HG03521 (cell line): ENCODE measurements around the gene C4orf50.

ENCODE experiments used
- ATAC-seq: cut with Tn5 transposase; IDR thresholded peaks from one replicate; pipeline ENCODE4 v1.9.1; 2021; ENCODE audit warnings: mild to moderate bottlenecking, moderate library complexity; ENCODE audit not compliant: unreplicated experiment

The C4orf50 gene

DNA sequence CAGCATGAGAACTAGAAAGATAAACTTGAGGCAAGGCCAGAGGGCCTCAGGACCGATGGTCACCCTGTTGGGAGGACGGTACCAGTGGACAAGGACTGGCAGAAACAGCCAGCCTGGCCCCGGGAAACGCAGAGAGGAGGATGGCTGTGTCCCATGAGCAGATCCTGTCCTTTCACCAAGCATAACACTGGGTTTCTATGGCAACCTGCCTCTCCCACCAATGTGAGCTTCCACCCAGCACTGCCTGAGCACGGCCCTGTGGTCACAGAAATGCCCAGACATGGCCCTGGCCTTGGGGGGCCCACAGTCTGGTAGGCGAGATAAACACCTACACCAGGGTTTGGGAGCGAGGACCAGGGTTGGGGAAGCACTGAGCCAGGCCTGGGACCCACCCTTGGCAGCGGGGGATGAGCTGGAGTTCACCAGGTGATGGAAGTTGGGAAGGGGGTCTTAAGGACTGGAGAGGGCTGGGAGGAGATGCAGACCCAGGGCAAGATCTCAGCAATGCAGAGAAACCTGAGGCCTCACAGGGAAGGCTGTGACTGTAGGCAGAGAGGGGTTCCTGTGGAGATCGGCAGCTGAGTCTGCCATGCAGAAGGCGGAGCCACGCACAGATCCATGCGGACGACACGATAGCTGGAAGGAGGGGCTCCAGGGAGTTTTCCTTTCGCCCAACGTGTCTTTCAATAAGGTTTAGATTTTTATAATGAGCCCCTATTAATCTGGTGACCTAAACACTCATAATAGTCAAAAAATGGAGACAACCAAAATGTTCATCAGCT lies 92.6 kb downstream of the C4orf50 start:
- ATAC-seq, result no peak

DNA sequence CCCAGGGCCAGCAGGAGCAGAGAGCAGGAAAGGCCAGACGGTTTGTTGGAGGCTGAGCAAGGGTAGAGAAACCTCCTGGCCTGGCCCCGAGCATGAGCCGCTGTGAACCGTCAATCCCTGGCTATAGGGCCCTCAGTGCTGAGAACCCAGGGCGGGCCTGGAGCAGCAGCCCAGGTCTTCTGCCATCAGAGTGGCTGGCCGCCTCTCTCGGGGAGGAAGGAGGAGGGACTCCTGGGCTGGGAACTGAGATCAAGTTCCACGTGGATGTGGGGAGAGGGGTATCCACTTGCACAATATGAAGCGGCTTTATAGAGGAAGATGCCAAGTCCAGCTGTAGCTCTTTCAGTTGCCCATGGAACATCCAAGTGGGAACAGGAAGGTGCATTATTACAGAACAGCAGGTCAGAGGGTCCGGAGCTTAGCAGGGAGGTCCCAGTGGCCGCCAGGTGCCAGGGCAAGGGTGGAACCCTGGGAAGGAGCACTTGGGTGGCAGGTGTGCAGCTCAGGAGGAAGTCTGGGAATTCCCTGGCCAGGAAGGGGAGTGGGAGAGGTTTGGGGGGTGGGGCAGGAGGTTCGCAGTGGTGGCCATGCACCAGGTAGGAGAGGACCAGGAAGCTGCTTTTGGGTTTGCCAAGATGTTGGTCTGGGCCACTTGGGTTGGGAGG lies 93.6 kb downstream of the C4orf50 start:
- no peak for ATAC-seq

DNA sequence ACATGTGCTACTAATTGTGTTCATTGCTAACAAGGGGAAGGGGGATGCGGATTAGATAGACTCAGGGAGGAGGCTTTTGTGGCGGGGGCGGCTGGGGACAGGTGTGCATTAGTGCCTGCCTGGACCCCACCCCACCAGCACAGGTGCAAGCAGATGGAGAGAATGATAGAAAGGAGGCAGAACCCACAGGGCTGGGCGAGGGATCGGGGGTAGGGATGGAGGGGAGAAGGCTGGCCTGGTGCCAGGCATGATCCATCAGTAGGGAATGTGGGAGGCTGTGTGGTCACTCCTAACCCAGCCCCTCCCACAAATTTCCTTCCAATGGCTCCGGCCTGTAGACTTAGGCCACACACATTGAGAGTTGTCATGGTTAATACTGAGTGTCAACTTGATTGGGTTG lies 94.9 kb downstream of the C4orf50 start:
- ATAC-seq, result no peak

DNA sequence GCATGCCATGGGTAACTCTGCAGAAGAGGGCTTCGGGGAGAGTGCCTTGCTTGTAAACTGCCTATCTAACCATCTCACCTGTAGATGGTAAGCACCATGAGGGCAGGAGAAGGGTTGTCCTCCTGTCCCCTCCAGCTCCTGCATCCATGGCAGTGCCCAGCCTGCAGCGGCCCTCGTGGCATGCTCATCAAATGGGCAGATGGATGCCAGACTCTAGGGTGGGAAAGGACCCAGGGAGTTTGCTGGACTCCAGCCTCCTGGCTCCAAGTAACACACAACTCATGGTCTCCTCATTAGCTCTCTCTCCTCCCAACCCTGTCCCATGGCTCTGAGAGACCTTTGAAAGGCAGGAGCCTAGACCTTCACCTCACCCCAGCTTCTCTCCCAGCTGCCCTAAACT lies 95.7 kb downstream of the C4orf50 start:
- no peak for ATAC-seq

DNA sequence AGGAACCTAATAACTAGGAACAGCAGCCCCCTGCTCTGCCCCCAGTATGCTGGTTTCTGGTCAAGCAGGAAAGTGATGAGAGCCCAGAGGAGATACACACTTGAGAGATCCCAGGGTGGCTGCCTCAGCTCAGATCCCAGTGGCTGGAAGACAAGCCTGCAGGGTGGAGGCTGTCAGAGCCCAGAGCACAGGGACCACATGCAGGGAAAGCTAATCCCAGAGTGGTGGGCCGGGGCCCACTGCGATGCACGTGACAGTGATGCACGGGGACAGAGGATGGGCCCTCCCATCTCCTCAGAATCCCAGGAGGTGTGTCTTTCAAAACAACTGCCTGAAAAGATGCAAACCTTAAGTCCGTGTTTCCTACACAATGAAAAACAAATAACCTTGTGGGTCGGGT lies 96.2 kb downstream of the C4orf50 start:
- no peak for ATAC-seq

DNA sequence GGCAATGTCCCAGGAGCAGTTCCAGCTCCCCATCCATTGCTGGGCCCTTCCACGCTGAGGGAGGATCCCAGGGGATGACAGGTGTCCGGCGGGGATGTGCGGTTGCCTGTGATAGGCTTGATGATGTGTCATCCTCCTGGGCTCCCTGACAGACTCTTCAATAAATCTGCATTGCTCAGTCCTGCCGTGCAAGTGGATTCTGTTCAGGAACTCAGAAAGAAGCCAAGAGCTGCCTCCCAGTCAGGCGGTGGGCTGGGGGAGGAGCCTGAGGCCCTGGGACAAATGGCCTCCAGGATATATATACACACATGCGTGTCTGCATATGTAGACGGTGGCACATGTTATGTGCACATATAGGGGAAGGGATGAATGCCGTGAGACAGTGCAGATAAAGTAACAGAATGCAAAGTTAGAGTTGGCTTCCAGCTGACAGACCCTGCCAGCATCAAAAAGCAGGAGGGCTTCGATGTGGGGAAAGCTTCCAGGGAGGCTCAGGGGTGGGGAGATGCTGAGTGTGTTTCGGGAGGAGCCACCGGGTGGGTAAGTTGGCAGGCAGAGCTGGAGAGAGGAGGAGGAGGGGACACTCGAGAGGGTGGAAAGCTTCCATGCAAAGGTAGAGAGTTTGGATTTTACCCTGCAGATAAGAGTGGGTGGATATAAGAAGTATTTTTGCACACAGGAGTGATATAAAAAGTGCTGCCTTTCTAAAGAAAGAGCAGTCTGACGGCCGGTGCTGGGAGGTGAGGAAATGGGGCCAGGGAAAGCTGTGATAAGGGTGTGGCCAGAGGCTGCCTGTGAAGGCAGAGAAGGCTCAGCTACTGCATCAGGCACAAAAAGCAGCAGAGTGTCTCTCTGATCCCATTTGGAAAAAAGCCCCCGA lies 96.9 kb downstream of the C4orf50 start:
- ATAC-seq, result no peak

DNA sequence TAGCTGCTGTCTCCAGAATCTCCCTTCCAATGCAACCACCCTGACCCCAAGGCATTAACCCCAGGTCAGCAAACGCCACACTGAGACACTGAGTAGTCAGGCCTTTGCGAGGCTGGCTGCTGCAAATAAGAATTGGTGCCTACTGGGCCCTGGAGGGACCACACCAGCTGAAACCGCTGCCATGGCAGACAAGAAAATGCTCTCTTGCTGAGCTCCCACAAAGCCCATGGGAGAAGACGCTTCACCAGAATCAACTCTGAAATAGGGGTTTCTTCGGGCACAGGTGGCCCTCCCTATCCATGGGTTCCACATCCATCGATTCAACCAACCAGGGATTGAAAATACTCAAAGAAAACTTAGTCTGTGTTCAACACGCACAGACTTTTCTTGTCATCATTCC lies 98.7 kb downstream of the C4orf50 start:
- ATAC-seq, result no peak

DNA sequence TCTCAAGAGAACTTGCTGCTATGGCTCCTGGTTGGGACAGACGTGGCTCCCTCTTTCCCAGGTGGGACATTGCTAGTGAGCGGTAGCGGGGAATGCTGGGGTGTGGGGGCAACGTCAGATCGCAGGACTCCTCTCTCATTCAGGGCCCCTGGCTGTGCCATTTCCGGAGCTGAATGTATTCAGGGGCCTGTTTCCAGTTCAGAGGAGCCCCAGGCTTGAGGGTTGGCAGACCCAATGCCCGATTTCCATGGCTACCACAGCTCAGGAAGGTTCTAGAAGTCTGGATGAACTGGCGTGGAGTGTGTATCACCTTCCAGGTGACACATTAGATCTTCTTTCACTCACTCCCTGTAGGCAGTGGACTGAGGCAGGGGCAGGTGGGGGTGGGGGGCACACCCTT lies 99.2 kb downstream of the C4orf50 start:
- ATAC-seq, result no peak

DNA sequence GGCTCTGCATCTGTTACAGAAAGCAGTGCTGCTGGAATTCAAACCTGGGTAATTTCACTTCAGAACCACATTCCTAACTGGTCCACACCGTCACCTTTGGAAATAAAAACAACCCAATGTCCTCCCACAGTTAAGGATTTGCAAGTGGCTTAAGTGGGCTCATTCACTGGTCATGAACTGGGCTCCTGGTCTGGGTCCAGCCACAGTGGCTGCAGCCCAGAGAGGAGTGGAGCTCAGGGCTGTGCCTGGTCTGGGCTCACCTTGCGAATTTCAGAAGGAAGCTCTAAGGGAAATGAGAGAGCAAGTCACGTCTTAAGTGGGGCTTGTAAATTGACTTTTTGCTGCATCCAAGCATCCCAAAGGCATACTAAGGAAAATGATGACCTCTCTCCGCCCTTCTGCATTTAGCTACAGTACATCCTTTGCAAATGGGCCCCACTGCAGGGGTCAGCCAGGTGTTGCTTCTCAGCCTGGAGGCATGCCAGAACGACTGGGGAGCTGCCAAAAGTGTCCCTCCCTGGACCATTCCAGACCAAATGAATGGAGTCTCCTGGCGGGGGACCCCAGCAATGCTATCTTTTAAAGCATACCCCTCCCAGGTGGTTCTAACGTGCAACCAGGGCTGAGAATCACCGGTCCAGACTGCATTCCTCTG lies 99.8 kb downstream of the C4orf50 start:
- no peak for ATAC-seq

DNA sequence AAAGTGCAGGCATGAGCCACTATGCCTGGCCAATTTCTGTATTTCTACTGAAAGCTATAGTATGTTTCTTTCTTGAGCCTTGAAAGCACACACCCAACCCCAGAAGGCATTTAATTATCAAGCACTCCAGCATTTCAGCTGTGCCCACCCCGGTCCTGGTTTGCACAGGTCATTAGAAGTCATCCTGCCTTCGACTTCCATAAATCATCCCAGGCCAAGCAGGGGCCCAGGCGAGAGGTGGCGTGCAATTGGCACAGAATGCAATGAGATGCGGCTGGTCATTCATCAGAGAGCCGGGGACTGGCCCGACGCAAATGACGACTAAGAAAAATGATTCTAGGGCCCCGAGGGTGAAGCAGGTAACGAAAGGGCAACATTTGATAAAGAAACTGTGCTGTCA lies 100.6 kb downstream of the C4orf50 start:
- ATAC-seq, result no peak

DNA sequence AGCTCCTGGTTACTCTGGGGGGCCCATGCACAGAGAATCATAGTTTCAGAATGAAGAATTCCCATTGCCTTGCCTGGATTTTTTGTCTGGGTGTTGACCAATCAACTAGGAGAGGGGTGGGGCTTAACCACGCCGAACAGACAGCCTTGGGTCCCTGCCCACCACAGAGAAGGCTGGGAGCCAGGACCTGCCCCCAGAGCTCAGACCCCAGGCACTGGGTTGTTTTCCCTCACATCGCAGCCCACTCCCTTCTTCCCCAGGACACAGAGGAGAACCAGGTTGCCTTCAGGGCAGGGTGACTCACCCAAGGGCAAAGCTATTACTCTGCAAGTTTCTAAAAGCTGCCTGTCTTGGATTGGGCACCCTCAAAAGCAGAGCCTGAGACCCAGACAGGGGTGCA lies 102.0 kb downstream of the C4orf50 start:
- ATAC-seq, result no peak

DNA sequence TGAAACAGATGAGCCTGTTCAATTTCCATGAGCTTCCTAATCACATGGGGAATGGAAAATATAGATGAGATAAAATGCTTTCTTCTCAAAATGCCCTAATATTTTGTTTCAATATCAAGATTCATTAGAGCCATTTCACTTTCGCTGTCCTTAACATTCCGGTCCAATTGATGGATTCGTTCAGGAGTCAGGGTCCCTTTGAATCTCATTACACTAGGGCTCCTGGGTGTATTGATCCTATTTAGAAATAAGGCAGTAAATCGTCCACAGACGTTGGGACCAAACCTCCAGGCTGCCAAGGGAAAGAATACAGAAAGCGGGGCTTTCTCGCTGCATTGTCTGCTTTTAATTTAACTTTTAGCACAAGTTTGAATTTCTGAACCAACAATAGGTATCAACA lies 104.8 kb downstream of the C4orf50 start:
- ATAC-seq, result no peak

DNA sequence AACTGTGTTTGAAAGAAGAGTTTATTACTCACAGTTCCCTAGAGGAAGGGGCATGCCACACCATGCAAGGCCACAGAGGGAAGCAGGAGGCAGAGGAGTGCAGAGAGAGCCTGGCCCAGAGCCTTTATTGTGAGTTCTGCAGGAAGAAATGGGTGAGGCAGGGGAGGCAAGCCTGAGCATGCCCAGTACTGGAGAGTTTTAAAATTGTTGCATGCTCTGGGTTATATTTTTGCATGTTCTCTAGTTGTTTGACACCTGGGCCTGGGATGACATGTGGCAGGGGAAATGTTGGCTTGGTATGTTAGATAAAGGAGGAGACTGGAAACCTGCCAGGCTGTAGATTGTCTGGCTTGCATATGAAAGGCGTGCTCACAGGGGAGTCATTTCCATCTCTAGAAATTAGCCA lies 105.6 kb downstream of the C4orf50 start:
- ATAC-seq, result no peak

DNA sequence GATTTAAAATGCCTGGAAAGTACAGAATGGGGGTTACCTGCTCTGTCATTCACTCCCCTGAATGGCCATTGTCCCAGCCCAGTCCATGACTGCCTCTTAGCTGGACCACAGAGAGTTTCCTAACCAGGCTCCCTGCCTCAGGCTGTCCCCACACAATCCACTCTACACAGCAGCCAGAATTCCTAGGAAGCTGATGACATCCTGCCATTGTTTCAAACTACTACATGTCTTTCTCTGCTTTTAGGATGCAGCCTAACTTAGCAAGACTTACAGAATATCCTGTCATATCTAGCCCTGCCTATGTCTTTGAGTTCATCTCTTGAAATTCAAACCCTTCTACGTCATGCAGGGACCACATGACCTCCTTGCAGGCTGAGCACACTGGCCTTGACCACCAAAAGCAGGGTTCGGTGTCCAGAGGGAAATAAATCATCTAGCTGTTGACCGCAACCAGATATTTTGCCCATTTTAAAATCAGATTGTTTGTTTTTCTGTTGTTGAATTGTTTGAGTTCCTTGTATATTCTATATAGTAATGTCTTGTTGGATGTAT lies 109.3 kb downstream of the C4orf50 start:
- no peak for ATAC-seq

DNA sequence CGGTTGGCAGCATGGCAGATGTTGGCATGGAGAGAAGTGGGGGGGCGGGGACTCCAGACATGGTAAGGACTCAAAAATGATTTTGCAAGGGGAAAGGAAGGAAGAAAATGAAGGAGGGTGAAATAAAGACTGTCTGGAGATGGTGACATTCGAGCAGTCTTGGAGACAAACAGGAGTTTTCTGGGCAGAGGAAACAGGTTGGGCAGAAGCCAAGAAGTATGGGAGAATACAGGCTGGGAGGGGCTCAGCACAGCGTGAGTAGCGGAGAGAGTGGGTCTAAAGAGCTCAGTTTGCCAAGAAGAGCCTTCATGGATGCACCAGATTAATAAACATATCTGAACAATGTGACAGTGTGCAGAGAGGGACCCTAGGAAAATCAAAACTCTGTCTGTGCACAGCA lies 112.0 kb downstream of the C4orf50 start:
- ATAC-seq, result no peak

DNA sequence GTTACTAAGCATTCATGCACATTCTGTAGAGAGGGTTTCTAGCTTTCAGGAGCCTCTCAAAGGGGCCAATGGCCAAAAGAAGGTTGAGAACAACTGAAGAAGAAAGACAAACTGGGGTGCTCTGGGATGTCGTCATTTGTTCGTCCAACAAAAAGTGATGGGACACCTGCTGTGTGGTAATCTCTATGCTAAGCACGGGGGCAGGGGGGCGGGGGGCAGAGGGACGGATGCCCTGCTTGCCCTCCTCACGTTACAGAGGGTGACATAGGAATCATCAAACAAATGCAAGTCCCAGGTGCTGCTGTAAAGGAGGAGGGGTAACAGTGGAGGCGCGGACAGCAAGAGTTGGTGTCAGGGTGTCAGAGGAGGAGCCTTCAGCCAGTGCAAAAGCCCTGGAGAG lies 112.5 kb downstream of the C4orf50 start:
- no peak for ATAC-seq

DNA sequence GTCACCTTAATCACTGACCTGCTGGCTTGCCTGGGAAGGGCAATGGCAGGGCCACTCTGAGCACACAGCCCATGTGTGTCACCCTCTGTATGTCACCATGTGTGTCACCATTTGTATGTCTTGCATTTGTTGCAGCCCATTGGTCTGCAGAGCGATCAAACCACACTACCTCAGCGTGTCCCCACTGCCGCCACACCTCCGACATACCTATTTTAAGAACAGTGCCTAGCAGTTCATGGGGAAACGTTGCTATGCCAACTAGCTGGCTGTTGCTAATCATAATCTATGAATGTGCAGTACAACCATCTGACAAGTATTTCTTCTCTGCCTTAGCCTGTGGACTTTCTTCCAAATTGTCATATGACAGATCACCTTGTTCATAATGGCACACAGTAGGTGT lies 117.4 kb downstream of the C4orf50 start:
- ATAC-seq, result no peak

DNA sequence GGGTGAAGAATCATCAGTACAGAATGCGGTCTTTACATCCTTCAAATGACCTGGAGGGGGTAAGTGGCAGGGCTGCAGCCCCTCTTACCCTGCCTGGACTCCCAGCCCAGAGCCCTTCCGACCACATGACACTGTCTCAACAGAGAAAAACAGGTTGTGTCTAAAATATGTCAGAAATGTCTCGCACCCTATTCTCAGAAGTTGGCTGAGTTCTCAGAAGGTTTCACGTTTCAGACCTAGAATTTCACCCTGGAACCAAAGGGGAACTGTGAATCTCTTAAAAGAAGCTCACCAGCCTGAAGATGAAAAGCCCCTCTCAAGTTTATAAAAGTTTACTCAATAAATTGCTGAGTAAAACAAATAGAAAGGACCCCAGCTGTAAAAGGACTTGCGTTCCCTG lies 118.3 kb downstream of the C4orf50 start:
- ATAC-seq, result no peak

DNA sequence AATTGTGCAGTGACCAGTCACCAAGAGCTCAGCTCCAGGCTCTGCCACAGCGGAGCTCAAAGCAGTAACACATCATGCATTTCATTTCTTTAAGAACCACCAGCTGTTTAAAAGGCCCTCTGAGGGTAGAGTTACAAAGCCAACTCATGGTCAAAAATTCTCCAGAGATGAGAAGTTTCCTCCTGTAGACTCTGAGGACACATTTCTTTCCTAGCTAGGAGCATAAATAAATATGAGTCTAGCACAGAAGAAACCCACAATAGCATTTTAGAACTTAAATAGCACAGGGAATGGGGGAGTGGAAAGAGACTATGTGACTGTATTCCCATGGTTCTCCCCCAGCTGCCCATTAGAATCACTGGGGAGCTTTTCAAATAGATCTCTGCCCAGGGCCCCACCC lies 118.8 kb downstream of the C4orf50 start:
- ATAC-seq, result no peak

DNA sequence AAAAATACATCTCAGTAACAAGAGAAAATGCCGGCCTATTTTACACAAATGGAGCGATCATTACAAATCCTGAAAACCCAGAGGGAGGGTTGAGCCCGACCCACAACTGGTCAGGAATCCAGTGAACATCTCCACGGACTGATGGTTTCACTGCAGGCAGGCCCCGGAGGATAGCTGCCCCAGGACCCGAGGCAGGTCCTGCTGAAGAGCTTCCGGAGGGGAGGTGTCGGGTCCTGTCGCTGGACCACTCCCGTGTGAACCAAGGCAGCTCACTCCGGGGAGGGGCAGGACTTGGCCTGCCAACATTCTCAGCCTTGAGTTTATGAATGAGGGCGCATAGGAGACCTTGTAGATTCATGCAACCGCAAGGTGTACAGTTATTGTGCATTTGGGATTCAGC lies 120.6 kb downstream of the C4orf50 start:
- no peak for ATAC-seq

DNA sequence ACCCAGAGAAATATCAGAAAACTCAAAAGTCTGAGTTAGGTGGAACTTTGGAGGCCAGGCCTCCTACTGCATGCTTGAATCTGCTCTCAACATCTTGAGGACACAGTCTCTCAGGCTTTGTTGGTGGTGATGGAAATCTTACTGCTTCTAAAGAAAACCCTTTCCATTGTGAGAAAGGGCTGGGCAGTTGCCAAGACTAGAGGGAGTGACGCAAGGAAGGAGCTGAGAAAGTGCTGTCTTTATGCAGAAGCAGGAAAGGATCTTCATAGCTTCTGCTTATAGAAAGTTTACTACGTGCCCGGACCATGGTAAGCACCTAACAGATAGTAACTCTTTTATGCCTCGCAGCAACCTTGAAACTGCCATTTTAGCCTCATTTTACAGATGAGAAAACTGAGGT lies 122.9 kb downstream of the C4orf50 start:
- ATAC-seq, result no peak
